KMS-11 (cell line): ENCODE measurements around the gene SLC4A8.

Experiments
- H2AFZ ChIP-seq: fragments of 200-600 bp; sonication (generic); 2 replicates; pipeline ENCODE4 v1.6.1; 2016; ENCODE audit warnings: antibody characterized with exemption, mixed run types, low read depth
- H3K27ac ChIP-seq: fragments of 200-600 bp; sonication (generic); 2 replicates; pipeline ENCODE4 v1.6.1; 2016; ENCODE audit warnings: mild to moderate bottlenecking, mixed run types
- H3K27me3 ChIP-seq: fragments of 200-600 bp; sonication (generic); 2 replicates; pipeline ENCODE4 v1.6.1; 2017; ENCODE audit warnings: mild to moderate bottlenecking, low read depth, mixed run types, moderate library complexity; ENCODE audit not compliant: insufficient read depth
- H3K36me3 ChIP-seq: fragments of 200-600 bp; sonication (generic); 2 replicates; pipeline ENCODE4 v1.6.1; 2017; ENCODE audit warnings: mild to moderate bottlenecking, mixed run types; ENCODE audit not compliant: insufficient read depth
- H3K4me1 ChIP-seq: fragments of 200-600 bp; sonication (generic); 2 replicates; pipeline ENCODE4 v1.6.1; 2016; ENCODE audit warnings: mild to moderate bottlenecking, low read depth, mixed run types; ENCODE audit not compliant: poor library complexity, severe bottlenecking
- H3K4me2 ChIP-seq: fragments of 200-600 bp; sonication (generic); 2 replicates; pipeline ENCODE4 v1.7.0; 2016; ENCODE audit warnings: mild to moderate bottlenecking, mixed run types
- H3K4me3 ChIP-seq: fragments of 200-600 bp; sonication (generic); IDR thresholded peaks from 2 replicates; pipeline ENCODE4 v1.6.1; 2017; ENCODE audit warnings: low read depth, low read length, mixed read lengths; ENCODE audit not compliant: insufficient read depth
- H3K79me2 ChIP-seq: fragments of 200-600 bp; sonication (generic); 2 replicates; pipeline ENCODE4 v1.6.1; 2016; ENCODE audit warnings: low read depth, mixed run types; ENCODE audit not compliant: insufficient read depth
- H3K9ac ChIP-seq: fragments of 200-600 bp; sonication (generic); 2 replicates; pipeline ENCODE4 v1.6.1; 2016; ENCODE audit warnings: mild to moderate bottlenecking, mixed run types
- H4K20me1 ChIP-seq: fragments of 200-600 bp; sonication (generic); 2 replicates; pipeline ENCODE4 v1.6.1; 2016; ENCODE audit warnings: mild to moderate bottlenecking, mixed run types; ENCODE audit not compliant: insufficient read depth
- CTCF ChIP-seq: fragments of 200-600 bp; sonication (generic); conservative IDR thresholded peaks from 2 replicates; pipeline ENCODE4 v1.6.1; 2017; ENCODE audit warnings: low read depth, mild to moderate bottlenecking, antibody characterized with exemption, low read length, moderate library complexity, mixed read lengths

SLC4A8 gene

GRCh38 chr12:51480978-51481377 is 56.3 kb downstream of the SLC4A8 start:
- no peak overlapping the region for H3K9ac ChIP-seq
- H4K20me1 ChIP-seq = no peaks in the 10 kb centered on the region
- H3K4me3 ChIP-seq = no peak overlapping the region
- no peak for TF ChIP-seq CTCF
- H3K4me1 ChIP-seq = no peaks in the 10 kb centered on the region
- H3K4me2 ChIP-seq = no peak overlapping the region
- no peaks in the 10 kb centered on the region for H3K36me3 ChIP-seq
- no peak overlapping the region for H2AFZ ChIP-seq
- no peaks in the 10 kb centered on the region for H3K27me3 ChIP-seq
- H3K27ac ChIP-seq = no peak overlapping the region
- no peaks in the 10 kb centered on the region for H3K79me2 ChIP-seq

DNA sequence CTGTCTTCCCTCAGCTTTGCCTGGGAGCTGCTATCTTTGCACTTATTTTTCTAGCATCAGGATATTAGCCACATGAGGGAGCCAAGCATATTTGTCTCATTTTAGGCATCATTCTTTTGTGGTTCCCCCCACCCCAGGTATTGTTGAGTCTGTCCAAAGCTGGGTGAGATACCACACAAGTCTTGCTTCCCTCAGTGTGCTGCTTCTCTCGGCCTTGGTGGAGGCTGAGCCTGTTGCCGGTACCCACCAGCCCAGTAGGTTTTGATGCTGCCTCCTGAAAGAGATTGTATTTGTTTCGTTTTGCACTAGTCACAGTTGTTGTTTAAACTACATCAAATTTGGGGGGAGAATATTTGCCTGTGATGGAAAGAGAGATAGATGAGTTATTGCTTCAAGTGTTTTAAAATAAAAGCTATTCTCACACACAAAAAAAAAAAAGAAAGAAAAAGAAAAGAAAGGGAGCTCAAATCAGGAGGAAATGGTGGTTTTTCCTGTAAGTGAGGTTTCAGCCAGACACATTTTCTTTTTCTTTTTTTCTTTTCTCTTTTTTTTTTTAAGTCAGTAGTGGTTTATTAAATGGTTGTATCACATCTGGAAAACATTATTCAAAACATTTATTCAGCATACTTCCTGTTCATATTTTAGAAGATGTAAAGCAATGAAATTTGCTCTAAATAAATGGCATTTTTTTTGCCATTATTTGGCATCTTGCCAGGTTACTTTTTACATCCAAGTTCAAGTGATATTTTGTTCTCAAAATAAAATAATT is 58.5 kb downstream of the SLC4A8 start:
- Histone ChIP-seq H3K27ac (no peak overlapping the region), H3K36me3 (no peaks in the 10 kb centered on the region), H2AFZ (no peak overlapping the region), H3K27me3 (no peaks in the 10 kb centered on the region), H3K79me2 (no peaks in the 10 kb centered on the region), H4K20me1 (no peaks in the 10 kb centered on the region), H3K4me3 (no peak overlapping the region), H3K9ac (no peak overlapping the region), H3K4me1 (no peaks in the 10 kb centered on the region), H3K4me2 (no peak overlapping the region)
- no peak for TF ChIP-seq CTCF

DNA sequence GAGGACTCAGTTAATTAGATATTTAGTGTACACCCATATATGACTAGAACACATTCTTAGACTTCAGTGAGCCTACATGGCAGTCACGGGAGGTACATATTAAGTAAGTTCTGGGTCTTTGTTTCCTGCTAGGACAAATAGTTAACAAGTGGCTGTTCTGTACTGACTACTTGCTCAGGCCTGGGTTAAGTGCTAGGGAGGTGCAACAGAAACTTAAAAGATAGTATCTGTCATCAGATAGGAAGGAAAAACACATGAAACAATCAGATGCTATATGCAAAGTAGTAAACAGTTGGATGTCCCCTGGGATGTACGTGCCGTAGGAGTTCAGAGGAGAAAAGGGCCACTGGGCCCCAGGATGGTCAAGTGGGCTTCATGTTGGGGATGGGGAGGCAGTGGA is 59.5 kb downstream of the SLC4A8 start:
- H2AFZ ChIP-seq = no peak overlapping the region
- H4K20me1 ChIP-seq = no peaks in the 10 kb centered on the region
- H3K79me2 ChIP-seq = no peaks in the 10 kb centered on the region
- TF ChIP-seq CTCF = no peak
- H3K27ac ChIP-seq = no peak overlapping the region
- H3K4me3 ChIP-seq = no peak overlapping the region
- H3K36me3 ChIP-seq = no peaks in the 10 kb centered on the region
- no peak overlapping the region for H3K9ac ChIP-seq
- H3K4me2 ChIP-seq = no peak overlapping the region
- H3K4me1 ChIP-seq = no peaks in the 10 kb centered on the region
- no peaks in the 10 kb centered on the region for H3K27me3 ChIP-seq

- Histone ChIP-seq H4K20me1 (no peaks in the 10 kb centered on the region), H3K4me3 (no peak overlapping the region), H3K36me3 (no peaks in the 10 kb centered on the region), H3K4me2 (no peak overlapping the region), H3K27ac (no peak overlapping the region), H3K4me1 (no peaks in the 10 kb centered on the region), H3K9ac (no peak overlapping the region), H3K79me2 (no peaks in the 10 kb centered on the region), H3K27me3 (no peaks in the 10 kb centered on the region), H2AFZ (no peak overlapping the region)
- TF ChIP-seq CTCF = no peak
These were observed 63.6 kb downstream of the SLC4A8 start for GRCh38 chr12:51488281-51488680.
